ENCODE results near the gene PRR5. TPM values are rescaled to one million over a fixed set of nuclear protein-coding genes. Genes with fewer than 3 reads are reported as not detected.

The PRR5 gene
- total RNA-seq, 1 donor from 2014 or later: 17.2 TPM

Other genes with a start within 250 kb of the PRR5 start
- 19.3 TPM for gene RTL6, start 204.0 kb upstream of the PRR5 start, total RNA-seq
- 0.52 TPM for gene ARHGAP8, start 50.4 kb downstream of the PRR5 start, total RNA-seq